ENCODE results near the gene RCCD1. TPM values are rescaled to one million over a fixed set of nuclear protein-coding genes. Genes with fewer than 3 reads are reported as not detected.

RCCD1 gene
- total RNA-seq, 2 experiments from 2014 or later: 30.0 to 30.9 TPM

GRCh38 chr15:90942354-90943120 is 12.1 kb upstream of the RCCD1 start:
- Mint-ChIP-seq H3K4me3 (no peak overlapping the region), H3K27ac (no peak overlapping the region), H3K9me3 (no peaks in the 10 kb centered on the region), H3K4me1 (ENCODE audit: low read depth) (no peaks in the 10 kb centered on the region), H3K27me3 (no peaks in the 10 kb centered on the region), H3K36me3 (ENCODE audit: low read depth) (peaks cover 40% of the 10 kb centered on the region)
- no peak for TF ChIP-seq CTCF (IDR thresholded peaks at IDR 0.05)
- intact Hi-C loops (cut with micrococcal nuclease): no loop called here
- DNase-seq (no peak), ATAC-seq (no peak)
- ChIA-PET POLR2A (interaction anchor here (2.7 to 13.4 kb wide), 2 partner anchors 11 to 13 kb away, joined by 13 to 98 read pairs; partner anchors contain the start of genes HDDC3 and RCCD1), CTCF (interaction anchor here (4.7 to 5.8 kb wide), 2 partner anchors 10 to 14 kb away, joined by 29 to 54 read pairs; partner anchors contain the start of genes HDDC3, RCCD1 and UNC45A)

DNA sequence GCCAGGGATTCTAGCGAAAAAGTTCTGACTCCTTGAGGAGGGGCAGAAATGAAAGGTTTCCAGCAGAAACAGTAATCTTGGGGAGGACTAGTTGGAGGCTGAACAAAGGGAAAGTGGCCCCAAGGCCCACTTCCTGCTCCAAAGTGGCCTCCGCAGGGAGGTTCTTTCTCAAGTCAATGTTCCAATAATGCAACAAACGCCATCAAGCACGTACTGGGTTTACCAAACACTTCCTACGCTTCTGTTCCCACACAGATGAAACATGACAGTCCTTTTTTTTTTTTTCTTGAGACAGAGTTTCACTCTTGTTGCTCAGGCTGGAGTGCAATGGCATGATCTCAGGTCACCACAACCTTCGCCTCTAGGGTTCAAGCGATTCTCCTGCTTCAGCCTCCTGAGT is 9.6 kb upstream of the RCCD1 start:
- no peaks in the 10 kb centered on the region for H3K9me3 Mint-ChIP-seq
- ChIA-PET CTCF (interaction anchor here (1.2 to 5.8 kb wide), 3 partner anchors 9 to 12 kb away, joined by 4 to 54 read pairs (median 29); partner anchors contain the start of genes HDDC3, RCCD1 and UNC45A), POLR2A (interaction anchor here (0.9 to 13.4 kb wide), 3 partner anchors 10 to 15 kb away, joined by 4 to 98 read pairs (median 8); partner anchors contain the start of genes RCCD1 and UNC45A)
- intact Hi-C loops (cut with micrococcal nuclease): no loop called here
- no peak for ATAC-seq
- no peak for DNase-seq
- no peak for TF ChIP-seq CTCF (IDR thresholded peaks at IDR 0.05)
- no peak overlapping the region for H3K4me3 Mint-ChIP-seq
- no peaks in the 10 kb centered on the region for H3K4me1 Mint-ChIP-seq (ENCODE audit: low read depth)
- no peaks in the 10 kb centered on the region for H3K27me3 Mint-ChIP-seq
- H3K27ac Mint-ChIP-seq: no peak overlapping the region
- peaks cover 38% of the 10 kb centered on the region for H3K36me3 Mint-ChIP-seq (ENCODE audit: low read depth)

GRCh38 chr15:90946538-90946937 is 8.1 kb upstream of the RCCD1 start:
- no peak overlapping the region for H3K27ac Mint-ChIP-seq
- ChIA-PET CTCF (interaction anchor here (1.8 to 2.7 kb wide), 2 partner anchors 10 to 13 kb away, joined by 11 to 18 read pairs; partner anchors contain the start of genes HDDC3 and UNC45A), POLR2A (interaction anchor here (1.0 to 1.1 kb wide), 3 partner anchors 10 to 14 kb away, joined by 3 to 5 read pairs (median 3); partner anchors contain the start of genes HDDC3 and UNC45A)
- DNase-seq (no peak), ATAC-seq (no peak)
- intact Hi-C loops (cut with micrococcal nuclease): no loop called here
- H3K9me3 Mint-ChIP-seq: no peaks in the 10 kb centered on the region
- no peaks in the 10 kb centered on the region for H3K4me1 Mint-ChIP-seq (ENCODE audit: low read depth)
- H3K4me3 Mint-ChIP-seq: no peak overlapping the region
- TF ChIP-seq CTCF (IDR thresholded peaks at IDR 0.05): no peak
- H3K36me3 Mint-ChIP-seq (ENCODE audit: low read depth): peaks cover 28% of the 10 kb centered on the region
- no peaks in the 10 kb centered on the region for H3K27me3 Mint-ChIP-seq

DNA sequence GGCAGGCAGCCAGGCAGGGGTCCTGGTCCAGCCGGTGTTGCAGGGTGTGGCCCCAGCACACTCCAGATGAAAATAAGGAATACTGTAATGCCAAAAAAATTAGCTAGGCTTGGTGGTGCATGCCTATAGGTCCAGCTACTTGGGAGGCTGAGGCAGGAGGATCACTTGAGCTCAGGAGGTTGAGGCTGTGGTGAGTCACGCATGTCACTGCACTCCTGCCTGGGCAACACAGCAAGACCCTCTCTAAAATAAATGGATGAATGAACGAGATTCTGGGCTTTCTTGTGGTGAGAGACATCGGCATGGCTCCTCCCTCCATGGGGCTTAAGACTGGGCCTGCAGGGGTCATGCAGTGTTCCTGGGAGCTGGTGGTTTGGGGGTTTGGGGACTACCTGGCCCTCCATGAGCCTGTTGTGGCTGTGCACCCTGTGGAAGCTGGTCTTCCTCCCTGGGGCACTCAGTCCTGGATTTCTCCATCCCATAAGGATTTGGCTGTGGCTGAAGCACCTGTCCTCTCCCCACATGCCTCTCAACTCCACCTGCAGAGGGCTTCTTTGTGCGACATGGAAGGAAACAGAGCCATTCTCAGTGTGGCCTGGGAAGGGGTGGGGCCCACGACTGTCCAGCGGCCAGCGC is 7.6 kb upstream of the RCCD1 start:
- ChIA-PET CTCF (interaction anchor here (1.8 to 2.7 kb wide), 2 partner anchors 9 to 14 kb away, joined by 11 to 18 read pairs; partner anchors contain the start of genes HDDC3 and UNC45A), POLR2A (interaction anchor here (1.0 to 1.5 kb wide), 3 partner anchors 8 to 15 kb away, joined by 3 to 5 read pairs (median 4); partner anchors contain the start of gene HDDC3)
- H3K9me3 Mint-ChIP-seq: no peaks in the 10 kb centered on the region
- H3K4me1 Mint-ChIP-seq (ENCODE audit: low read depth): no peaks in the 10 kb centered on the region
- H3K36me3 Mint-ChIP-seq (ENCODE audit: low read depth): peaks cover 32% of the 10 kb centered on the region
- ATAC-seq (no peak), DNase-seq (no peak)
- H3K27me3 Mint-ChIP-seq: no peaks in the 10 kb centered on the region
- no peak overlapping the region for H3K4me3 Mint-ChIP-seq
- intact Hi-C loops (cut with micrococcal nuclease): no loop called here
- TF ChIP-seq CTCF (IDR thresholded peaks at IDR 0.05): no peak
- no peak overlapping the region for H3K27ac Mint-ChIP-seq
